Measurements from ENCODE around the gene ITPK1. TPM values are rescaled to one million over a fixed set of nuclear protein-coding genes. Genes with fewer than 3 reads are reported as not detected.

ITPK1 gene
- total and polyA plus RNA-seq, 12 donors, result 47.1 to 152 (median 92.7) TPM

DNA sequence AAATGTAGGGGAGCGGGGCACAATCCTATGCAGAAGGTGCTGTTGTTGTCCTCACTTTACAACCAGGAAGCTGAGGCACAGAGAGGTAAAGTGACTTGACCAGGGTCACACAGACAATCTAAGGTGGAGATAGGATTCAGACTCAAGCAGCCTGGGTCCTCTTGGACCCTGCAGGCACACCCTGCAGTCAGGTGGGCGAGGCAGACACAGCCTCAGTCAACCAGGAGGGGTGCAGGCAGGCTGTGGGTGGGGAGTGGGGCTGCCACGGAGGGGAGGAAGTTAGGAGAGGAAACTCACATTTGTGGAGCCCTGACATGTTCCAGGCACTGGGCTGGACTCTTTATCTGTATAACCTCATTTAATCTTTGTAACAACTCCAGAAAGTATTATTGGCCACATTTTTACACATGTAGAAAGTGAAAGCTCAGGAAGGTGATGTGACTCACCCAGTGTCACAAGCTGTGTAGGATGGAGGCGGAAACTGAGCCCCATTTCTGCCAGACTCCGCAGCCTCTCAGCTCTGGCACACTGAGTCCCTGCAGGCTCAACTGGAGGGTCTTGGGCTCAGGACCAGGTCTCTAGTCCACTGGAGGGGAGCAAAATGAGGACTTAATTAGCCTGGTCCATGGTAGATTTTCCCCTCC, 217.7 kb downstream of the ITPK1 start:
- ATAC-seq (no peak), DNase-seq (no peak)
- Histone ChIP-seq H3K4me1 (peaks cover 0 to 7% (median 0%) of the 10 kb centered on the region in 9 donors), H3K4me3 (no peak overlapping the region), H3K27me3 (peaks cover 0 to 44% (median 12%) of the 10 kb centered on the region in 7 donors), H3K27ac (no peak overlapping the region), H3K9me3 (peaks cover 0 to 24% (median 5%) of the 10 kb centered on the region in 11 donors), H3K36me3 (no peaks in the 10 kb centered on the region)
- TF ChIP-seq, protein P1, sequence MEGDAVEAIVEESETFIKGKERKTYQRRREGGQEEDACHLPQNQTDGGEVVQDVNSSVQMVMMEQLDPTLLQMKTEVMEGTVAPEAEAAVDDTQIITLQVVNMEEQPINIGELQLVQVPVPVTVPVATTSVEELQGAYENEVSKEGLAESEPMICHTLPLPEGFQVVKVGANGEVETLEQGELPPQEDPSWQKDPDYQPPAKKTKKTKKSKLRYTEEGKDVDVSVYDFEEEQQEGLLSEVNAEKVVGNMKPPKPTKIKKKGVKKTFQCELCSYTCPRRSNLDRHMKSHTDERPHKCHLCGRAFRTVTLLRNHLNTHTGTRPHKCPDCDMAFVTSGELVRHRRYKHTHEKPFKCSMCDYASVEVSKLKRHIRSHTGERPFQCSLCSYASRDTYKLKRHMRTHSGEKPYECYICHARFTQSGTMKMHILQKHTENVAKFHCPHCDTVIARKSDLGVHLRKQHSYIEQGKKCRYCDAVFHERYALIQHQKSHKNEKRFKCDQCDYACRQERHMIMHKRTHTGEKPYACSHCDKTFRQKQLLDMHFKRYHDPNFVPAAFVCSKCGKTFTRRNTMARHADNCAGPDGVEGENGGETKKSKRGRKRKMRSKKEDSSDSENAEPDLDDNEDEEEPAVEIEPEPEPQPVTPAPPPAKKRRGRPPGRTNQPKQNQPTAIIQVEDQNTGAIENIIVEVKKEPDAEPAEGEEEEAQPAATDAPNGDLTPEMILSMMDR (IDR thresholded peaks at IDR 0.05), result no peak
- intact Hi-C loops (cut with DNase I), result no loop called here
- WGBS, 2 donors, result 81 to 82% methylated on average over 5 of the region's 5 CpGs

DNA sequence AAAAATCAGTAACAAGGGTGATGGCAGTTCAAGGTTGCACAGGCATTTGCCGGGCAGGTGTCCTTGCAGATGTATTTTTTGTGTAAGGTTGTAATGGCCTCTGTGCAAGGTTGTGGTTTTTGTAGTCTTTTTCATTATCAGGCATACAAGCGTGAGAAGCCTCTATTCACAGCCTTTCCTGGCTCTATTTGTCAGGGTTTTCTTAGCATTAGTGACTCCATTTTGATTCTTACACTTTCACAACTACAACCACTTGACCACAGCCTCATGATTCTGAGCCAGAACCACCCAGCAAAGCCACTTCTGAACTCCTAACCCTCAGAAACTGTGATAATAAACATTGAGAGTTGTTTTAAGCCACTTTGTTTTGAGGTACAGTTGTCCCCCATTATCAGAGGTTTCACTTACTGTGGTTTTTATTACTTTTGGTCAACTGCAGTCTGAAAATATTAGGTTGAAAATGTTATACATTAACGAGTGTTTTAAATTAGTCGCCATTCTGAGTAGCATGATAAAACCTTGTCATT, 220.3 kb downstream of the ITPK1 start:
- TF ChIP-seq, protein P1 (IDR thresholded peaks at IDR 0.05), result no peak
- Histone ChIP-seq H3K36me3 (no peaks in the 10 kb centered on the region), H3K27me3 (peaks cover 0 to 20% (median 4%) of the 10 kb centered on the region in 7 donors), H3K4me3 (no peak overlapping the region), H3K27ac (no peak overlapping the region), H3K4me1 (no peaks in the 10 kb centered on the region), H3K9me3 (peaks cover 0 to 35% (median 12%) of the 10 kb centered on the region in 11 donors)
- no peak for DNase-seq
- no peak for ATAC-seq
- WGBS, 2 donors, result 87 to 88% methylated on average over 4 of the region's 4 CpGs
- intact Hi-C loops (cut with DNase I), result no loop called here

DNA sequence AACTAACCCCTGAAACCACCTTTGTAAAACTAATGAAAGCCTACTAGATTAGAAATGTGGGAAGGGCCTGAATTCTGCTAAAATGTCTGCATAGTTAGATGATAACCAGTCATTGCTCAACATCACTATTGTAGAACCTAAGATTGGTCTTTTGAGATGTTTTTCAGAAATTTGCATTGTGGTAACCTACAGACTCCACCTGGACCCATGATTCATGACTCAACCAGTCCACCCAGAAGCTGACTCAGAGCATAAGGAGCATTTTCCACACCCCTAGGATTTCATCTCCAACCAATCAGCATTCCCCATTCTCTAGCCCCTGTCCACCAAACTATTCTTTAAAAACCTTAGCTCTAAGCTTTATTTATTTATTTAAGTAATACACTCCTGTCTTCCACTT, 223.1 kb downstream of the ITPK1 start:
- no peak for ATAC-seq
- TF ChIP-seq, protein P1 (IDR thresholded peaks at IDR 0.05), result no peak
- Histone ChIP-seq H3K4me3 (no peak overlapping the region), H3K27ac (no peak overlapping the region), H3K9me3 (peaks cover 0 to 39% (median 12%) of the 10 kb centered on the region in 11 donors), H3K36me3 (no peaks in the 10 kb centered on the region), H3K4me1 (no peaks in the 10 kb centered on the region), H3K27me3 (peaks cover 0 to 7% (median 0%) of the 10 kb centered on the region in 7 donors)
- intact Hi-C loops (cut with DNase I), result no loop called here
- DNase-seq, result no peak

DNA sequence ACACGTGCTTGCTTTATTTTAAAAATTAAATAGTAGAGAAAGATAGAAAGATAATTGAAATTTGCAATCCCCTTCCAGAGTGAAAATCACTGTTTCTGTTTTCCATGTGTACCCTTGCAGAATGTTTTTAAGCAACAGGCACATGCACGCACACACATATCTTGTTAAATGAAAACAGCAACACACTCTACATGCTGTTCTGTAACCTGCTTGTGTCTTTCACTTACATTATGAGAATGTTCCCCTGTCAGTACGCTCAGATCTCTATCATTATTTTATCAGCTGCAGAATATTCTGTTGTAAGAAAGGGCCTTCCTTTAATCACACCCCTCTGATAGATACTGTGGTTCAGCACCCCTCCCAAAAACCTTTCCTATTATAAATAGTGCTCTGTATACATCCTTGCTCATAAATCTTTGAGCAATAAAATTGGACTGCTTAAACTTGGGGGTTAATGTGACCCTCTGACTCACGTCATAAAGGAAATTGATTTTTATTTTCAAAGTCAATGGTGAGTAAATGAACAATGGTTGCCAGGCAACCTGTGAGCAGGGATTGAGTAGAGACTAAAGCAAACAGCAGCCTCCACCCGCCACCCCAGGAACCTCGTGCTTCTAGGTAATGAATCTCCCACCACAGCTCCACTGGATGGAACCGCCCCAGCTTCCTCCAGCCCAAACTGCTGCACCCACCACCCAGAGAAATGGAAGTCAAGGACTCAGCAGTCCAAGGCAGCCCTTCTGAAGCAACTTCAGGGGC, 224.7 kb downstream of the ITPK1 start:
- Histone ChIP-seq H3K9me3 (peaks cover 0 to 39% (median 12%) of the 10 kb centered on the region in 11 donors), H3K4me3 (no peak overlapping the region), H3K4me1 (no peaks in the 10 kb centered on the region), H3K27ac (no peak overlapping the region), H3K36me3 (no peaks in the 10 kb centered on the region), H3K27me3 (peaks cover 0 to 10% (median 0%) of the 10 kb centered on the region in 7 donors)
- no peak for ATAC-seq
- intact Hi-C loops (cut with DNase I), result no loop called here
- DNase-seq, result no peak
- TF ChIP-seq, protein P1 (IDR thresholded peaks at IDR 0.05), result no peak
- 62 to 67% methylated on average over 7 of the region's 7 CpGs for WGBS, 2 donors

Data from heart right ventricle (tissue), 16 donors.